Measurements from ENCODE around the gene COBLL1.

Gene COBLL1, protein sequence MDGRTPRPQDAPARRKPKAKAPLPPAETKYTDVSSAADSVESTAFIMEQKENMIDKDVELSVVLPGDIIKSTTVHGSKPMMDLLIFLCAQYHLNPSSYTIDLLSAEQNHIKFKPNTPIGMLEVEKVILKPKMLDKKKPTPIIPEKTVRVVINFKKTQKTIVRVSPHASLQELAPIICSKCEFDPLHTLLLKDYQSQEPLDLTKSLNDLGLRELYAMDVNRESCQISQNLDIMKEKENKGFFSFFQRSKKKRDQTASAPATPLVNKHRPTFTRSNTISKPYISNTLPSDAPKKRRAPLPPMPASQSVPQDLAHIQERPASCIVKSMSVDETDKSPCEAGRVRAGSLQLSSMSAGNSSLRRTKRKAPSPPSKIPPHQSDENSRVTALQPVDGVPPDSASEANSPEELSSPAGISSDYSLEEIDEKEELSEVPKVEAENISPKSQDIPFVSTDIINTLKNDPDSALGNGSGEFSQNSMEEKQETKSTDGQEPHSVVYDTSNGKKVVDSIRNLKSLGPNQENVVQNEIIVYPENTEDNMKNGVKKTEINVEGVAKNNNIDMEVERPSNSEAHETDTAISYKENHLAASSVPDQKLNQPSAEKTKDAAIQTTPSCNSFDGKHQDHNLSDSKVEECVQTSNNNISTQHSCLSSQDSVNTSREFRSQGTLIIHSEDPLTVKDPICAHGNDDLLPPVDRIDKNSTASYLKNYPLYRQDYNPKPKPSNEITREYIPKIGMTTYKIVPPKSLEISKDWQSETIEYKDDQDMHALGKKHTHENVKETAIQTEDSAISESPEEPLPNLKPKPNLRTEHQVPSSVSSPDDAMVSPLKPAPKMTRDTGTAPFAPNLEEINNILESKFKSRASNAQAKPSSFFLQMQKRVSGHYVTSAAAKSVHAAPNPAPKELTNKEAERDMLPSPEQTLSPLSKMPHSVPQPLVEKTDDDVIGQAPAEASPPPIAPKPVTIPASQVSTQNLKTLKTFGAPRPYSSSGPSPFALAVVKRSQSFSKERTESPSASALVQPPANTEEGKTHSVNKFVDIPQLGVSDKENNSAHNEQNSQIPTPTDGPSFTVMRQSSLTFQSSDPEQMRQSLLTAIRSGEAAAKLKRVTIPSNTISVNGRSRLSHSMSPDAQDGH

DNA sequence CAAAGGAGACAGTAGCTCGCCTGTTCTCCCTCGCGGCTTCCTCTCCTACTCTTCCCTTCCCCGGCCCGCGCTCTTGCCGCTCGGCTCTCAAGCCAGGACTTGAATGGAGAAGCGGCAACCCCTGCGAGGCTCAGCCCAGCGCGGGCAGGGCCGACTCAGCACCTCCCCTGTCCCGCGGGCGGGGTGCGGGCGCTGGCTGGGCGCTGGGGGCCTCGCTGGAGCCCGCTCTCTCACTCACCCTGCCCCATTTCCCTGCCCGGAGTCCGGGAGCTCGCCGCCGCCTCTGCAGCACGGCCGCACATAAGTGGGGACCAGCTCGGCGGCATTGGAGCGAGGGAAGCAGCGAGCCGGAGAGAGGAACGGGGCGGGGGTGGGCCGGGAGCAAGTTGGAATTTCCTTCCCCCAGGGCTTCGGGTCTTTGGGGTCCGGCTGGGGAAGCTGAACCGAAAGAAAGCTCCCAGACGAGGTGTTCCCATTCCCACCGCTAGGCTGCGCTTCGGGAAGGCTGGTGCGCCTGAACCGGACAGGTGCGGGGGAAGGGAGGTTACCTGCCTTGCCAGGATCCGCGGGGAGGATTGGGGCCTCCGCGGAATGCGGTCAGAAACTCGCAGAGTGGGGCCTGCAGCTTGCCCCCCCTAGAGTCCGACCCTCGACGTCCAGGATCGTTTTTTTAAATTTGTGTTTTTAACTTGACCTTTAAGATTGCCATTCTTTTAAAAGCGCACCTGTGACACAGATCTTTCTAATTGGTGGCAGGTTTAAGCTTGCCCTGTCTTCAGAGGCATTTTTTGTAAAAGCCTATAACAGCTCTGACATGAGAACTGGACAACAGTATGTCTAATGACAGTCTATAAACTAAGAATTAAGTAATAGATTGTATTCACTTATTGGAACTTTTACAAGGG lies at the start of gene COBLL1:
Gene COBLL1, minus strand, starts transcription at position 105 of the 905 bp plus-strand sequence. CDS start 627 bp downstream, outside the sequence.
- TF ChIP-seq, protein P1, sequence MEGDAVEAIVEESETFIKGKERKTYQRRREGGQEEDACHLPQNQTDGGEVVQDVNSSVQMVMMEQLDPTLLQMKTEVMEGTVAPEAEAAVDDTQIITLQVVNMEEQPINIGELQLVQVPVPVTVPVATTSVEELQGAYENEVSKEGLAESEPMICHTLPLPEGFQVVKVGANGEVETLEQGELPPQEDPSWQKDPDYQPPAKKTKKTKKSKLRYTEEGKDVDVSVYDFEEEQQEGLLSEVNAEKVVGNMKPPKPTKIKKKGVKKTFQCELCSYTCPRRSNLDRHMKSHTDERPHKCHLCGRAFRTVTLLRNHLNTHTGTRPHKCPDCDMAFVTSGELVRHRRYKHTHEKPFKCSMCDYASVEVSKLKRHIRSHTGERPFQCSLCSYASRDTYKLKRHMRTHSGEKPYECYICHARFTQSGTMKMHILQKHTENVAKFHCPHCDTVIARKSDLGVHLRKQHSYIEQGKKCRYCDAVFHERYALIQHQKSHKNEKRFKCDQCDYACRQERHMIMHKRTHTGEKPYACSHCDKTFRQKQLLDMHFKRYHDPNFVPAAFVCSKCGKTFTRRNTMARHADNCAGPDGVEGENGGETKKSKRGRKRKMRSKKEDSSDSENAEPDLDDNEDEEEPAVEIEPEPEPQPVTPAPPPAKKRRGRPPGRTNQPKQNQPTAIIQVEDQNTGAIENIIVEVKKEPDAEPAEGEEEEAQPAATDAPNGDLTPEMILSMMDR (IDR thresholded peaks at IDR 0.05; ENCODE audit: low read depth, low read length), result peak; percentile 56
- TF ChIP-seq EZH2phosphoT487 (IDR thresholded peaks at IDR 0.05; ENCODE audit: low read depth), result no peak
- Histone ChIP-seq H3K9ac (ENCODE audit: low read length) (peak within 1 kb of the TSS; percentile 72), H3K4me2 (ENCODE audit: low read length) (peak within 1 kb of the TSS; percentile 98), H4K20me1 (ENCODE audit: insufficient read depth, low read length) (no peaks in the 10 kb centered on the region), H2AFZ (ENCODE audit: low read depth, low read length) (peak within 1 kb of the TSS; percentile 62; the same call in 1 of the 2 replicates), H3K79me2 (ENCODE audit: low read length) (peaks cover 5% of the 10 kb centered on the region; the same call in 1 of the 2 replicates), H3K9me3 (ENCODE audit: insufficient read depth, low read length) (no peaks in the 10 kb centered on the region), H3K27ac (ENCODE audit: low read length) (peak within 1 kb of the TSS; percentile 19), H3K36me3 (replicated peaks; ENCODE audit: low read depth, low read length) (no peaks in the 10 kb centered on the region), H3K4me3 (ENCODE audit: low read length) (peak within 1 kb of the TSS; percentile 95), H3K27me3 (ENCODE audit: low read depth, low read length) (no peaks in the 10 kb centered on the region), H3K4me1 (ENCODE audit: low read length) (peaks cover 22% of the 10 kb centered on the region)

DNA sequence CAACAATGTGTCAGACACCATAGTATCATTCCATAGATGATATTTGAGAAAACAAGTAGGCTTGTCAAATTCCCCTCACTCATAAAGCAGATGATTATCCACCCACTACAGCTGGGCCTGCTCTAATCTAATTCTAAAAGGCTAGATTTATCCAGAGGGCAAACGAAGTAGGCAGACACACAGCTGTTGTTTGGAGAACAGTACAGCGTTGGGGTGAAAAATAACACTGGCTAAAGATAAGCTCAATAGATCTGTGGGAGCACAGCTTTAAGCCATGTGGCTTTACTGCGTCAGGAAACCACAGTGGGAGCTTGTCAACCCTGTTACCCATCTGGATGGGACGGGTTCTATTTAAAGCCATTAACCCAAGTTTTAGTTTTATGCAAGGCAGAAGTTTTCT lies 48.9 kb upstream of the COBLL1 start:
- no peaks in the 10 kb centered on the region for H4K20me1 ChIP-seq (ENCODE audit: insufficient read depth, low read length)
- H3K9me3 ChIP-seq (ENCODE audit: insufficient read depth, low read length), result no peaks in the 10 kb centered on the region
- H3K27me3 ChIP-seq (ENCODE audit: low read depth, low read length), result no peaks in the 10 kb centered on the region
- H3K79me2 ChIP-seq (ENCODE audit: low read length), result no peaks in the 10 kb centered on the region
- H3K4me3 ChIP-seq (ENCODE audit: low read length), result no peak overlapping the region
- H3K36me3 ChIP-seq (replicated peaks; ENCODE audit: low read depth, low read length), result no peaks in the 10 kb centered on the region
- no peak overlapping the region for H3K4me2 ChIP-seq (ENCODE audit: low read length)
- TF ChIP-seq, protein P1 (IDR thresholded peaks at IDR 0.05; ENCODE audit: low read depth, low read length), result no peak
- no peak for TF ChIP-seq EZH2phosphoT487 (IDR thresholded peaks at IDR 0.05; ENCODE audit: low read depth)
- H3K9ac ChIP-seq (ENCODE audit: low read length), result no peak overlapping the region
- no peak overlapping the region for H3K27ac ChIP-seq (ENCODE audit: low read length)
- H2AFZ ChIP-seq (ENCODE audit: low read depth, low read length), result no peak overlapping the region
- no peaks in the 10 kb centered on the region for H3K4me1 ChIP-seq (ENCODE audit: low read length)

DNA sequence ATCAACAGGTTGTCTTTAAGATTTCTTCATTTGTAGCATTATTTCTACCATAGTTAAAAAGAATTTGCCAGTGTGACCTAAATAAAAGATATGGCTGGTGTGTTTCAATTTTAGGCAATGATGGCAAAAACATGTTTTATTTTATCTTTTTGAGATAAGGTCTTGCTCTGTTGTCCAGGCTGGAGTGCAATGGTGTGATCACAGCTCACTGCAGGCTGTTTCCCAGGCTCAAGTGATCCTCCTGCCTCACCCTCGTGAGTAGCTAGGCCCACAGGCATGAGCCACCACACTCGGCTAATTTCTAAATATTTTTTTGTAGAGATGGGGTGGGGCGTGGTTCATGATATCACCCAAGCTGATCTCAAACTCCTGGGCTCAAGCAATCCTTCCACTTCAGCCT lies 47.0 kb upstream of the COBLL1 start:
- TF ChIP-seq, protein P1 (IDR thresholded peaks at IDR 0.05; ENCODE audit: low read depth, low read length), result no peak
- TF ChIP-seq EZH2phosphoT487 (IDR thresholded peaks at IDR 0.05; ENCODE audit: low read depth), result no peak
- Histone ChIP-seq H3K4me2 (ENCODE audit: low read length) (no peak overlapping the region), H3K9ac (ENCODE audit: low read length) (no peak overlapping the region), H3K4me1 (ENCODE audit: low read length) (no peaks in the 10 kb centered on the region), H4K20me1 (ENCODE audit: insufficient read depth, low read length) (no peaks in the 10 kb centered on the region), H3K9me3 (ENCODE audit: insufficient read depth, low read length) (no peaks in the 10 kb centered on the region), H3K36me3 (replicated peaks; ENCODE audit: low read depth, low read length) (no peaks in the 10 kb centered on the region), H3K27me3 (ENCODE audit: low read depth, low read length) (no peaks in the 10 kb centered on the region), H3K4me3 (ENCODE audit: low read length) (no peak overlapping the region), H3K27ac (ENCODE audit: low read length) (no peak overlapping the region), H2AFZ (ENCODE audit: low read depth, low read length) (no peak overlapping the region), H3K79me2 (ENCODE audit: low read length) (no peaks in the 10 kb centered on the region)
